ENCODE data around the gene KREMEN1. TPM values are rescaled to one million over a fixed set of nuclear protein-coding genes. Genes with fewer than 3 reads are reported as not detected.

Gene KREMEN1
- total RNA-seq, 1 experiment from 2014 or later: 2.2 TPM

GRCh38 chr22:29060931-29061330, 11.9 kb upstream of the KREMEN1 start:
- BruUV-seq (replicated peaks): no TSS peak
- H3K27me3 ChIP-seq (ENCODE audit: control insufficient read depth, insufficient read depth, low read length): no peaks in the 10 kb centered on the region
- H3K9me3 ChIP-seq (ENCODE audit: control insufficient read depth, insufficient read depth, low read depth, low read length): no peaks in the 10 kb centered on the region
- H3K36me3 ChIP-seq (ENCODE audit: control insufficient read depth, insufficient read depth, low read length): no peaks in the 10 kb centered on the region
- no peak overlapping the region for H3K27ac ChIP-seq (ENCODE audit: low read length)
- POLR2A ChIA-PET: no interaction called here
- H3K4me3 ChIP-seq (ENCODE audit: low read depth in 2 of 2, low read length in 2 of 2): no peak overlapping the region
- H3K4me1 ChIP-seq (ENCODE audit: control insufficient read depth, insufficient read depth, low read length): no peaks in the 10 kb centered on the region
- in situ Hi-C loops (cut with HindIII; ENCODE audit: low pct_unique_long_range_greater_than_20kb, low sequenced_read_pairs): no loop called here
- CTCF ChIA-PET: no interaction called here
- DNase-seq (ENCODE audit: low read depth, low spot score) (no peak), ATAC-seq (no peak)
- TF ChIP-seq POLR2AphosphoS5 (IDR thresholded peaks at IDR 0.05; ENCODE audit: low read depth, low read length): no peak
- no peak for TF ChIP-seq TCF7L2 (IDR thresholded peaks at IDR 0.05; ENCODE audit: low read depth, low read length)
- no peak for TF ChIP-seq CTCF (IDR thresholded peaks at IDR 0.05)
- TF ChIP-seq SIN3A (IDR thresholded peaks at IDR 0.05; ENCODE audit: borderline replicate concordance, insufficient read depth, low read depth, low read length): no peak
- TF ChIP-seq REST (IDR thresholded peaks at IDR 0.05; ENCODE audit: insufficient read depth in 1 of 2, low read depth in 2 of 2, low read length in 1 of 2): no peak
- intact Hi-C loops (cut with micrococcal nuclease; ENCODE audit: unreplicated experiment): no loop called here

GRCh38 chr22:29061773-29062172, 11.1 kb upstream of the KREMEN1 start, which contains the start of gene C22orf31:
Gene C22orf31 (minus strand): TSS chr22:29061831. CDS start chr22:29061792, 39 bp downstream.
- POLR2A ChIA-PET: no interaction called here

More at GRCh38 chr22:29061773-29062172, 11.1 kb upstream of the KREMEN1 start, which contains the start of gene C22orf31:
- intact Hi-C loops (cut with micrococcal nuclease; ENCODE audit: unreplicated experiment) (no loop called here), in situ Hi-C loops (cut with HindIII; ENCODE audit: low pct_unique_long_range_greater_than_20kb, low sequenced_read_pairs) (no loop called here)
- Histone ChIP-seq H3K27ac (ENCODE audit: low read length) (no peak within 1 kb of the TSS), H3K9me3 (ENCODE audit: control insufficient read depth, insufficient read depth, low read depth, low read length) (no peaks in the 10 kb centered on the region), H3K4me3 (ENCODE audit: low read depth in 2 of 2, low read length in 2 of 2) (no peak within 1 kb of the TSS), H3K27me3 (ENCODE audit: control insufficient read depth, insufficient read depth, low read length) (no peaks in the 10 kb centered on the region), H3K4me1 (ENCODE audit: control insufficient read depth, insufficient read depth, low read length) (no peaks in the 10 kb centered on the region), H3K36me3 (ENCODE audit: control insufficient read depth, insufficient read depth, low read length) (no peaks in the 10 kb centered on the region)
- CTCF ChIA-PET: no interaction called here
- DNase-seq (ENCODE audit: low read depth, low spot score): no peak
- TF ChIP-seq REST (IDR thresholded peaks at IDR 0.05; ENCODE audit: insufficient read depth in 1 of 2, low read depth in 2 of 2, low read length in 1 of 2): no peak
- no peak for TF ChIP-seq TCF7L2 (IDR thresholded peaks at IDR 0.05; ENCODE audit: low read depth, low read length)
- TF ChIP-seq POLR2AphosphoS5 (IDR thresholded peaks at IDR 0.05; ENCODE audit: low read depth, low read length): no peak
- no peak for TF ChIP-seq SIN3A (IDR thresholded peaks at IDR 0.05; ENCODE audit: borderline replicate concordance, insufficient read depth, low read depth, low read length)
- no peak for TF ChIP-seq CTCF (IDR thresholded peaks at IDR 0.05)
- no peak for ATAC-seq
- no TSS peak for BruUV-seq (replicated peaks)
